ENCODE results near the gene KCNQ5. TPM values are rescaled to one million over a fixed set of nuclear protein-coding genes. Genes with fewer than 3 reads are reported as not detected.

The KCNQ5 gene
- total and polyA plus RNA-seq, 2 of the 8 experiments (the other 6 are each of a cell fraction or from before 2014, with no cell fraction given), result 0.83 to 1.2 TPM

- TF ChIP-seq FOSL1 (IDR thresholded peaks at IDR 0.05; ENCODE audit: insufficient read depth, low read depth, low read length) (no peak), USF2 (IDR thresholded peaks at IDR 0.05; ENCODE audit: low read length) (no peak), POLR2AphosphoS5 (IDR thresholded peaks at IDR 0.05; ENCODE audit: low read depth, low read length) (no peak), POU5F1 (IDR thresholded peaks at IDR 0.05; ENCODE audit: low read depth, low read length) (no peak), RAD21 (IDR thresholded peaks at IDR 0.05 in 1 of 2, conservative IDR thresholded peaks at IDR 0.05 in 1 of 2; ENCODE audit: low read depth in 2 of 2, low read length in 2 of 2) (no peak), RXRA (IDR thresholded peaks at IDR 0.05; ENCODE audit: insufficient read depth, low read depth, low read length) (no peak)
Observed at GRCh38 chr6:72826744-72827438, 205.0 kb downstream of the KCNQ5 start (continued).

All from H1 (cell line).